SK-N-SH (cell line): ENCODE results near the gene STK32A. TPM values are rescaled to one million over a fixed set of nuclear protein-coding genes. Genes with fewer than 3 reads are reported as not detected.

Experiments used
- CTCF ChIA-PET: fragments of 300-600, 350-600 bp; formaldehyde crosslinking; extraction: SDS; loops from one replicate; lab custom pipeline; 2021; lab: Yijun Ruan, JAX
- POLR2A ChIA-PET: fragments of 350-600 bp; sonication (Branson Sonifier 250); formaldehyde crosslinking; extraction: SDS; loops from one replicate; lab custom pipeline; 2020; ENCODE audit warnings: antibody characterized with exemption, inconsistent platforms; lab: Yijun Ruan, JAX
- DNase-seq: peaks from one replicate; pipeline ENCODE4 v3.0.0; 2012
- H2AFZ ChIP-seq: fragments of 200-600 bp; sonication (generic); 2 replicates; pipeline ENCODE4 v1.8.1; 2016; ENCODE audit warnings: antibody characterized with exemption, mild to moderate bottlenecking, low read depth
- H3F3A ChIP-seq: fragments of 200-600 bp; sonication (generic); replicated peaks from 2 replicates; pipeline ENCODE3; 2016; ENCODE audit warnings: antibody characterized with exemption, mild to moderate bottlenecking; ENCODE audit not compliant: insufficient read depth
- H3K27ac ChIP-seq, 2 experiments: fragments of 200-500 bp in 1 of 2; fragments of 200-600 bp in 1 of 2; sonication (Bioruptor generic) in 1 of 2; sonication (generic), shearing (Covaris generic) in 1 of 2; 2 replicates each; pipeline versions ENCODE4 v1.5.1 to v1.6.1; 2014 to 2016; ENCODE audit warnings: low read depth in 2 of 2, inconsistent platforms in 1 of 2, low read length in 1 of 2, mild to moderate bottlenecking in 1 of 2, mixed read lengths in 1 of 2
- H3K27me3 ChIP-seq: fragments of 200-600 bp; sonication (generic), shearing (Covaris generic); 2 replicates; pipeline ENCODE4 v1.6.1; 2016; ENCODE audit warnings: mixed run types; ENCODE audit not compliant: insufficient read depth
- H3K36me3 ChIP-seq, 2 experiments: fragments of 200-500 bp in 1 of 2; fragments of 200-600 bp in 1 of 2; sonication (Bioruptor generic) in 1 of 2; sonication (generic) in 1 of 2; replicated peaks in 1 of 2; 2 replicates each; pipeline versions ENCODE3 to v1.5.1; 2014 to 2016; ENCODE audit warnings: low read length in 1 of 2, mild to moderate bottlenecking in 1 of 2; ENCODE audit not compliant: insufficient read depth in 2 of 2, control insufficient read depth in 1 of 2
- H3K4me1 ChIP-seq, 2 experiments: fragments of 200-500 bp in 1 of 2; fragments of 200-600 bp in 1 of 2; sonication (Bioruptor generic) in 1 of 2; sonication (generic), shearing (Covaris generic) in 1 of 2; 2 replicates each; pipeline versions ENCODE4 v1.5.1 to v1.6.1; 2014 to 2016; ENCODE audit warnings: low read depth in 1 of 2, low read length in 1 of 2, mixed run types in 1 of 2; ENCODE audit not compliant: insufficient read depth in 2 of 2, control insufficient read depth in 1 of 2
- H3K4me2 ChIP-seq: fragments of 200-600 bp; sonication (generic), shearing (Covaris generic); 2 replicates; pipeline ENCODE4 v1.6.1; 2017; ENCODE audit warnings: mixed run types
- H3K4me3 ChIP-seq, 2 experiments: fragments of 200-500 bp in 1 of 2; fragments of 200-600 bp in 1 of 2; sonication (Bioruptor generic) in 1 of 2; sonication (generic), shearing (Covaris generic) in 1 of 2; 2 replicates each; pipeline versions ENCODE4 v1.5.1 to v1.8.1; 2014 to 2016; ENCODE audit warnings: low read depth in 2 of 2, inconsistent platforms in 1 of 2, low read length in 1 of 2, mild to moderate bottlenecking in 1 of 2, mixed read lengths in 1 of 2, moderate library complexity in 1 of 2
- H3K79me2 ChIP-seq: fragments of 200-600 bp; sonication (generic); 2 replicates; pipeline ENCODE4 v1.8.1; 2017; ENCODE audit warnings: mild to moderate bottlenecking; ENCODE audit not compliant: insufficient read depth
- H3K9ac ChIP-seq: fragments of 200-600 bp; sonication (generic); 2 replicates; pipeline ENCODE4 v1.6.1; 2017; ENCODE audit warnings: mixed run types
- H3K9me2 ChIP-seq: fragments of 200-600 bp; sonication (generic); 2 replicates; pipeline ENCODE4 v1.6.1; 2017; ENCODE audit warnings: mixed run types
- H3K9me3 ChIP-seq: fragments of 200-600 bp; sonication (generic); 2 replicates; pipeline ENCODE4 v1.6.1; 2017; ENCODE audit warnings: mixed run types, mild to moderate bottlenecking, moderate library complexity
- H4K20me1 ChIP-seq: fragments of 200-600 bp; sonication (generic); 2 replicates; pipeline ENCODE4 v1.6.1; 2017; ENCODE audit warnings: mild to moderate bottlenecking, mixed run types; ENCODE audit not compliant: insufficient read depth
- CHD2 ChIP-seq: fragments of 150-350 bp; IDR thresholded peaks from 2 replicates; pipeline ENCODE4 v1.6.1; 2018; ENCODE audit warnings: low read length; ENCODE audit not compliant: partially characterized antibody
- ELF1 ChIP-seq: IDR thresholded peaks from 2 replicates; pipeline ENCODE4 v1.4.0; 2012
- EP300 ChIP-seq, 2 experiments: IDR thresholded peaks; 2 replicates each; pipeline versions ENCODE4 v1.4.0 to v1.6.1; 2012; ENCODE audit warnings: borderline replicate concordance in 1 of 2, low read depth in 1 of 2, low read length in 1 of 2
- EZH2phosphoT487 ChIP-seq: fragments of 200-600 bp; sonication (generic); IDR thresholded peaks from 2 replicates; pipeline ENCODE4 v1.6.1; 2017; ENCODE audit warnings: low read depth, mixed run types, mild to moderate bottlenecking, antibody characterized with exemption, moderate library complexity, borderline replicate concordance
- FOSL2 ChIP-seq: IDR thresholded peaks from 2 replicates; pipeline ENCODE4 v1.4.0; 2012; ENCODE audit warnings: low read depth, mild to moderate bottlenecking, moderate library complexity, borderline replicate concordance
- FOXJ3 ChIP-seq: sonication (generic); formaldehyde crosslinking; IDR thresholded peaks from 2 replicates; pipeline ENCODE4 v1.5.1; 2020; ENCODE audit warnings: mild to moderate bottlenecking, missing genetic modification reagents
- FOXM1 ChIP-seq: IDR thresholded peaks from 2 replicates; pipeline ENCODE4 v1.4.0; 2012; ENCODE audit warnings: low read depth, mild to moderate bottlenecking
- GABPA ChIP-seq: IDR thresholded peaks from 2 replicates; pipeline ENCODE4 v1.4.0; 2012; ENCODE audit warnings: low read depth, mild to moderate bottlenecking
- GATA2 ChIP-seq: sonication (generic); formaldehyde crosslinking; IDR thresholded peaks from 2 replicates; pipeline ENCODE4 v1.5.0; 2020; ENCODE audit warnings: mild to moderate bottlenecking, missing genetic modification reagents
- MEF2A ChIP-seq: IDR thresholded peaks from 2 replicates; pipeline ENCODE4 v1.4.0; 2012; ENCODE audit warnings: low read depth, borderline replicate concordance
- MXI1 ChIP-seq: IDR thresholded peaks from 2 replicates; pipeline ENCODE4 v1.6.1; 2012; ENCODE audit warnings: mild to moderate bottlenecking, low read depth, low read length, improper control_type of control experiment
- NFIC ChIP-seq: IDR thresholded peaks from 2 replicates; pipeline ENCODE4 v1.4.0; 2012; ENCODE audit warnings: borderline replicate concordance
- NRF1 ChIP-seq: IDR thresholded peaks from 2 replicates; pipeline ENCODE4 v1.6.1; 2012; ENCODE audit warnings: low read depth, mild to moderate bottlenecking, low read length
- POLR2AphosphoS5 ChIP-seq: IDR thresholded peaks from 2 replicates; pipeline ENCODE4 v1.6.1; 2012; ENCODE audit warnings: low read depth, low read length
- RCOR1 ChIP-seq: fragments of 150-350 bp; IDR thresholded peaks from 2 replicates; pipeline ENCODE4 v1.6.1; 2017; ENCODE audit warnings: antibody characterized with exemption, low read length
- RFX5 ChIP-seq: IDR thresholded peaks from 2 replicates; pipeline ENCODE4 v1.6.1; 2012; ENCODE audit warnings: mild to moderate bottlenecking, improper control_type of control experiment, low read length
- RXRA ChIP-seq: IDR thresholded peaks from 2 replicates; pipeline ENCODE4 v1.4.0; 2012; ENCODE audit warnings: low read depth, mild to moderate bottlenecking, borderline replicate concordance
- SIN3A ChIP-seq: IDR thresholded peaks from 2 replicates; pipeline ENCODE4 v1.6.1; 2012; ENCODE audit warnings: low read depth, mild to moderate bottlenecking, low read length, moderate library complexity, borderline replicate concordance
- SMC3 ChIP-seq: IDR thresholded peaks from 2 replicates; pipeline ENCODE4 v1.6.1; 2012; ENCODE audit warnings: low read depth, low read length, improper control_type of control experiment
- TAF1 ChIP-seq: IDR thresholded peaks from 2 replicates; pipeline ENCODE4 v1.6.1; 2012; ENCODE audit warnings: low read depth, mild to moderate bottlenecking, low read length, moderate library complexity, borderline replicate concordance
- TCF12 ChIP-seq: IDR thresholded peaks from 2 replicates; pipeline ENCODE4 v1.4.0; 2012
- TEAD4 ChIP-seq: IDR thresholded peaks from 2 replicates; pipeline ENCODE4 v1.4.0; 2012; ENCODE audit warnings: mild to moderate bottlenecking, borderline replicate concordance; ENCODE audit not compliant: insufficient read depth
- WGBS: methylation state at CpG from one replicate; pipeline ENCODE4 v1.1.6; 2017; ENCODE audit warnings: low lambda C conversion rate; 5-methylcytosine and 5-hydroxymethylcytosine counted together
- polyA plus RNA-seq, 3 experiments: library from polyadenylated mRNA; depleted of rRNA; stranded (reverse); fragments of >200 nt; gene quantifications; 2 replicates each; pipeline ENCODE4 v1.2.3, GENCODE V29; 2012
- TF ChIP-seq, protein P1 (sequence below): fragments of 150-350 bp; IDR thresholded peaks from 2 replicates; pipeline ENCODE4 v1.6.1; 2016; ENCODE audit warnings: mild to moderate bottlenecking, low read depth, low read length

STK32A gene
- polyA plus RNA-seq, 1 of the 3 experiments (the other 2 are of a cell fraction): 0.20 TPM

GRCh38 chr5:147408980-147409379 is 174.2 kb downstream of the STK32A start:
- TF ChIP-seq FOXJ3 (CRISPR knock-in tag) (no peak), GABPA (no peak), SMC3 (no peak), EZH2phosphoT487 (no peak), RCOR1 (no peak), TAF1 (no peak), CHD2 (no peak), ELF1 (no peak), MXI1 (no peak), FOXM1 (no peak), TEAD4 (no peak), RFX5 (no peak), NFIC (no peak), SIN3A (no peak), EP300 (IDR thresholded peaks at IDR 0.05; ENCODE audit: borderline replicate concordance in 1 of 2, low read depth in 1 of 2, low read length in 1 of 2) (no peak)
- TF ChIP-seq, protein P1, sequence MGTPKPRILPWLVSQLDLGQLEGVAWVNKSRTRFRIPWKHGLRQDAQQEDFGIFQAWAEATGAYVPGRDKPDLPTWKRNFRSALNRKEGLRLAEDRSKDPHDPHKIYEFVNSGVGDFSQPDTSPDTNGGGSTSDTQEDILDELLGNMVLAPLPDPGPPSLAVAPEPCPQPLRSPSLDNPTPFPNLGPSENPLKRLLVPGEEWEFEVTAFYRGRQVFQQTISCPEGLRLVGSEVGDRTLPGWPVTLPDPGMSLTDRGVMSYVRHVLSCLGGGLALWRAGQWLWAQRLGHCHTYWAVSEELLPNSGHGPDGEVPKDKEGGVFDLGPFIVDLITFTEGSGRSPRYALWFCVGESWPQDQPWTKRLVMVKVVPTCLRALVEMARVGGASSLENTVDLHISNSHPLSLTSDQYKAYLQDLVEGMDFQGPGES: no peak
- peaks cover 38 to 81% of the 10 kb centered on the region in 2 experiments for H3K36me3 ChIP-seq
- H3K9me2 ChIP-seq: no peaks in the 10 kb centered on the region
- peaks cover 22% of the 10 kb centered on the region for H3F3A ChIP-seq
- no peak overlapping the region for H3K4me3 ChIP-seq
- WGBS: 93% methylated on average over 2 of the region's 2 CpGs
- peaks cover 20 to 30% of the 10 kb centered on the region in 2 experiments for H3K4me1 ChIP-seq
- POLR2A ChIA-PET: no interaction called here
- CTCF ChIA-PET: interaction anchor here (0.8 to 4.3 kb wide), 3 partner anchors 11 to 150 kb away, joined by 3 to 21 read pairs (median 3); no protein-coding TSS in a partner anchor
- no peaks in the 10 kb centered on the region for H3K9me3 ChIP-seq
- H2AFZ ChIP-seq: no peak overlapping the region
- H4K20me1 ChIP-seq: no peaks in the 10 kb centered on the region; the same call in 1 of the 2 replicates
- no peak overlapping the region for H3K4me2 ChIP-seq
- H3K79me2 ChIP-seq: no peaks in the 10 kb centered on the region
- H3K9ac ChIP-seq: no peak overlapping the region
- no peaks in the 10 kb centered on the region for H3K27me3 ChIP-seq
- no peak overlapping the region for H3K27ac ChIP-seq
- DNase-seq: no peak

- H3K9me3 ChIP-seq: no peaks in the 10 kb centered on the region
- peaks cover 10 to 27% of the 10 kb centered on the region in 2 experiments; a peak in 3 of 4 replicates for H3K4me1 ChIP-seq
- no peak overlapping the region for H3K4me2 ChIP-seq
- H3F3A ChIP-seq: peaks cover 7% of the 10 kb centered on the region
- no peaks in the 10 kb centered on the region for H3K79me2 ChIP-seq
- no peak overlapping the region for H2AFZ ChIP-seq
- CTCF ChIA-PET: interaction anchor here (1.0 to 4.3 kb wide), 6 partner anchors 10 to 222 kb away, joined by 3 to 21 read pairs (median 6); no protein-coding TSS in a partner anchor
- H3K27me3 ChIP-seq: no peaks in the 10 kb centered on the region
- no peak overlapping the region for H3K9ac ChIP-seq
- peak overlapping the region; percentile 34 to 81; a peak in 3 of 4 replicates for H3K27ac ChIP-seq
- POLR2A ChIA-PET: no interaction called here
- H3K9me2 ChIP-seq: no peaks in the 10 kb centered on the region
- H4K20me1 ChIP-seq: peaks cover 6% of the 10 kb centered on the region
- WGBS: 71% methylated on average over 8 of the region's 8 CpGs
- H3K4me3 ChIP-seq: no peak overlapping the region
- DNase-seq: peak; percentile 40
- peaks cover 46 to 87% of the 10 kb centered on the region in 2 experiments for H3K36me3 ChIP-seq
- TF ChIP-seq NRF1 (no peak), EZH2phosphoT487 (no peak), RFX5 (no peak), CHD2 (peak; percentile 18), FOXJ3 (CRISPR knock-in tag) (no peak), RXRA (no peak), SIN3A (no peak), POLR2AphosphoS5 (no peak), GATA2 (CRISPR knock-in tag) (peak; percentile 54), TCF12 (peak; percentile 31; the same call in 1 of the 2 replicates), FOSL2 (no peak), RCOR1 (peak; percentile 86; the same call in 1 of the 2 replicates), MEF2A (no peak), EP300 (IDR thresholded peaks at IDR 0.05; ENCODE audit: borderline replicate concordance in 1 of 2, low read depth in 1 of 2, low read length in 1 of 2) (peak in 1 of 2 experiments; percentile 57; a peak in 1 of 4 replicates)
Observed at GRCh38 chr5:147410496-147411358, 175.9 kb downstream of the STK32A start.
